Neural cell (in vitro differentiated cells): ENCODE measurements around the gene NFIA. TPM values are rescaled to one million over a fixed set of nuclear protein-coding genes. Genes with fewer than 3 reads are reported as not detected.

Experiments
- H2AFZ ChIP-seq: fragments of 200-600, 300-800 bp; sonication (generic), shearing (Covaris generic); 2 replicates; pipeline ENCODE4 v1.6.0; 2014; ENCODE audit warnings: low read depth, mild to moderate bottlenecking, antibody characterized with exemption, low read length, moderate library complexity
- H3F3A ChIP-seq: fragments of 200-600 bp; shearing (Covaris generic); 2 replicates; pipeline ENCODE4 v1.6.1; 2016; ENCODE audit warnings: mild to moderate bottlenecking, moderate library complexity, mixed read lengths, antibody characterized with exemption, low read length; ENCODE audit not compliant: insufficient read depth, poor library complexity, severe bottlenecking
- H3K27ac ChIP-seq: fragments of 200-600, 300-800 bp; sonication (generic), shearing (Covaris generic); 2 replicates; pipeline ENCODE4 v1.5.1; 2014; ENCODE audit warnings: mild to moderate bottlenecking, low read length, moderate library complexity
- H3K27me3 ChIP-seq: fragments of 300-800, 200-600 bp; sonication (generic), shearing (Covaris generic); 2 replicates; pipeline ENCODE4 v1.6.0; 2014; ENCODE audit warnings: mild to moderate bottlenecking, low read depth, low read length, moderate library complexity; ENCODE audit not compliant: insufficient read depth
- H3K36me3 ChIP-seq: fragments of 300-800, 200-600 bp; sonication (generic), shearing (Covaris generic); 2 replicates; pipeline ENCODE4 v1.5.1; 2014; ENCODE audit warnings: mild to moderate bottlenecking, antibody characterized with exemption, low read length, moderate library complexity; ENCODE audit not compliant: insufficient read depth
- H3K4me2 ChIP-seq: fragments of 300-800, 200-600 bp; sonication (generic), shearing (Covaris generic); 2 replicates; pipeline ENCODE4 v1.6.0; 2014; ENCODE audit warnings: mild to moderate bottlenecking, low read length
- H3K4me3 ChIP-seq: fragments of 300-800, 200-600 bp; sonication (generic), shearing (Covaris generic); 2 replicates; pipeline ENCODE4 v1.5.1; 2014; ENCODE audit warnings: mild to moderate bottlenecking, low read length, moderate library complexity
- H3K79me2 ChIP-seq: fragments of 200-600 bp; shearing (Covaris generic); replicated peaks from 2 replicates; pipeline ENCODE4 v1.6.0; 2014; ENCODE audit warnings: mild to moderate bottlenecking, low read length, moderate library complexity; ENCODE audit not compliant: insufficient read depth
- H3K9ac ChIP-seq: fragments of 300-800, 200-600 bp; sonication (generic), shearing (Covaris generic); 2 replicates; pipeline ENCODE4 v1.6.1; 2016; ENCODE audit warnings: mild to moderate bottlenecking, low read length, mixed read lengths
- H3K9me2 ChIP-seq: fragments of 200-600 bp; shearing (Covaris generic); 2 replicates; pipeline ENCODE4 v1.6.1; 2016; ENCODE audit warnings: mild to moderate bottlenecking, low read length, mixed read lengths; ENCODE audit not compliant: insufficient read depth
- H3K9me3 ChIP-seq: fragments of 200-600, 300-800 bp; sonication (generic), shearing (Covaris generic); 2 replicates; pipeline ENCODE4 v1.6.1; 2016; ENCODE audit warnings: mild to moderate bottlenecking, mixed run types, low read length, moderate library complexity, mixed read lengths
- H4K20me1 ChIP-seq: fragments of 200-600 bp; shearing (Covaris generic); 2 replicates; pipeline ENCODE4 v1.6.1; 2016; ENCODE audit warnings: mild to moderate bottlenecking, mixed run types; ENCODE audit not compliant: insufficient read depth
- EP300 ChIP-seq: fragments of 450-650 bp; conservative IDR thresholded peaks from 2 replicates; pipeline ENCODE4 v1.6.1; 2014; ENCODE audit warnings: antibody characterized with exemption, mild to moderate bottlenecking, moderate library complexity; ENCODE audit not compliant: poor library complexity, severe bottlenecking
- EZH2 ChIP-seq: fragments of 200-600, 300-800 bp; shearing (Covaris generic), sonication (generic); IDR thresholded peaks from 2 replicates; pipeline ENCODE4 v1.6.1; 2014; ENCODE audit warnings: antibody characterized with exemption, low read length, borderline replicate concordance, mild to moderate bottlenecking; ENCODE audit not compliant: insufficient read depth, poor library complexity, severe bottlenecking
- MXI1 ChIP-seq: fragments of 450-650 bp; conservative IDR thresholded peaks from 2 replicates; pipeline ENCODE4 v1.6.1; 2014; ENCODE audit warnings: antibody characterized with exemption, mild to moderate bottlenecking; ENCODE audit not compliant: poor library complexity, severe bottlenecking
- POLR2AphosphoS5 ChIP-seq: IDR thresholded peaks from 2 replicates; pipeline ENCODE4 v1.6.1; 2012
- RAD21 ChIP-seq: fragments of 450-650 bp; conservative IDR thresholded peaks from 2 replicates; pipeline ENCODE4 v1.6.1; 2014; ENCODE audit warnings: antibody characterized with exemption, mild to moderate bottlenecking, moderate library complexity
- SMC3 ChIP-seq: fragments of 450-650 bp; conservative IDR thresholded peaks from 2 replicates; pipeline ENCODE4 v1.6.1; 2014; ENCODE audit warnings: antibody characterized with exemption, mild to moderate bottlenecking, moderate library complexity; ENCODE audit not compliant: poor library complexity
- TAF1 ChIP-seq: IDR thresholded peaks from 2 replicates; pipeline ENCODE4 v1.6.1; 2012; ENCODE audit warnings: low read depth
- polyA plus RNA-seq: library from polyadenylated mRNA; depleted of rRNA; stranded (reverse); fragments of >200 nt; gene quantifications from 2 replicates; pipeline ENCODE4 v1.2.3, GENCODE V29; 2014
- TF ChIP-seq, protein P1 (sequence below): IDR thresholded peaks from 2 replicates; pipeline ENCODE4 v1.6.1; 2012; ENCODE audit warnings: borderline replicate concordance
- TF ChIP-seq, protein P2 (sequence below): fragments of 450-650 bp; IDR thresholded peaks from 2 replicates; pipeline ENCODE4 v1.5.1; 2014; ENCODE audit warnings: antibody characterized with exemption, mild to moderate bottlenecking, moderate library complexity; ENCODE audit not compliant: poor library complexity, severe bottlenecking

Gene NFIA
- polyA plus RNA-seq, 1 donor from 2014 or later: 0.47 TPM

DNA sequence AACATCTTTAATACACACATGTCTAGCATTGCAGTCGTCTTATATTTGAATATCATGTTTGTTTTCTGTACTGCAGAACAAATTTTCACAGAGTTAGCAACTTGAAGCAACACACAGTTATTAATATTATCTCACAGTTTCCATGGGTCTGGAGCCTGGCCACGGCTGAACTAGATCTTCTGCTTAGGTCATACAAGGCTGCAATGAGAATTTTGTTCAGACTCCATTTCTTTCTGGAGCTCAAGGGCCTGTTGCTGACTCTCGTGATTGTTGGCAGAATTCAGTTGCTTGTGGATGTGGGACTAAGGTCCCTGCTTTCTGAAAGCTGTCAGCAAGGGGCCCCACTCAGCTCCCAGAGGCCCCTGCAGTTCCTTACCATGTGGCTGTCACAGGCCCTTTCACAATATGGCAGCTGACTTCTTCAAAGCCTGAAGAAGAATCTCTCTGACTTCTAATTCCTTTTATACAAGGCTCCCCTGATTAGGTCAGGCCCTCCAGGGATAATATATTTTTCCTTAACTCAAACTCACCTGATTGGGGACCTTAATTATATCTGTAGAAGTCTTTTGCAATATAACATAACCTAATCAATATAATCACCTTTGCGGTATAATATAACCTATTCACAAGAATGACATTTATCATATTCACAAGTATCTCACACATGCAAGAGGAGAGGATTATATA, 296.3 kb downstream of the NFIA start:
- no peak overlapping the region for H3K27ac ChIP-seq
- no peak for TF ChIP-seq EP300
- TF ChIP-seq, protein P1, sequence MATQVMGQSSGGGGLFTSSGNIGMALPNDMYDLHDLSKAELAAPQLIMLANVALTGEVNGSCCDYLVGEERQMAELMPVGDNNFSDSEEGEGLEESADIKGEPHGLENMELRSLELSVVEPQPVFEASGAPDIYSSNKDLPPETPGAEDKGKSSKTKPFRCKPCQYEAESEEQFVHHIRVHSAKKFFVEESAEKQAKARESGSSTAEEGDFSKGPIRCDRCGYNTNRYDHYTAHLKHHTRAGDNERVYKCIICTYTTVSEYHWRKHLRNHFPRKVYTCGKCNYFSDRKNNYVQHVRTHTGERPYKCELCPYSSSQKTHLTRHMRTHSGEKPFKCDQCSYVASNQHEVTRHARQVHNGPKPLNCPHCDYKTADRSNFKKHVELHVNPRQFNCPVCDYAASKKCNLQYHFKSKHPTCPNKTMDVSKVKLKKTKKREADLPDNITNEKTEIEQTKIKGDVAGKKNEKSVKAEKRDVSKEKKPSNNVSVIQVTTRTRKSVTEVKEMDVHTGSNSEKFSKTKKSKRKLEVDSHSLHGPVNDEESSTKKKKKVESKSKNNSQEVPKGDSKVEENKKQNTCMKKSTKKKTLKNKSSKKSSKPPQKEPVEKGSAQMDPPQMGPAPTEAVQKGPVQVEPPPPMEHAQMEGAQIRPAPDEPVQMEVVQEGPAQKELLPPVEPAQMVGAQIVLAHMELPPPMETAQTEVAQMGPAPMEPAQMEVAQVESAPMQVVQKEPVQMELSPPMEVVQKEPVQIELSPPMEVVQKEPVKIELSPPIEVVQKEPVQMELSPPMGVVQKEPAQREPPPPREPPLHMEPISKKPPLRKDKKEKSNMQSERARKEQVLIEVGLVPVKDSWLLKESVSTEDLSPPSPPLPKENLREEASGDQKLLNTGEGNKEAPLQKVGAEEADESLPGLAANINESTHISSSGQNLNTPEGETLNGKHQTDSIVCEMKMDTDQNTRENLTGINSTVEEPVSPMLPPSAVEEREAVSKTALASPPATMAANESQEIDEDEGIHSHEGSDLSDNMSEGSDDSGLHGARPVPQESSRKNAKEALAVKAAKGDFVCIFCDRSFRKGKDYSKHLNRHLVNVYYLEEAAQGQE: no peak
- no peak for TF ChIP-seq MXI1
- no peak for TF ChIP-seq EZH2
- TF ChIP-seq, protein P2, sequence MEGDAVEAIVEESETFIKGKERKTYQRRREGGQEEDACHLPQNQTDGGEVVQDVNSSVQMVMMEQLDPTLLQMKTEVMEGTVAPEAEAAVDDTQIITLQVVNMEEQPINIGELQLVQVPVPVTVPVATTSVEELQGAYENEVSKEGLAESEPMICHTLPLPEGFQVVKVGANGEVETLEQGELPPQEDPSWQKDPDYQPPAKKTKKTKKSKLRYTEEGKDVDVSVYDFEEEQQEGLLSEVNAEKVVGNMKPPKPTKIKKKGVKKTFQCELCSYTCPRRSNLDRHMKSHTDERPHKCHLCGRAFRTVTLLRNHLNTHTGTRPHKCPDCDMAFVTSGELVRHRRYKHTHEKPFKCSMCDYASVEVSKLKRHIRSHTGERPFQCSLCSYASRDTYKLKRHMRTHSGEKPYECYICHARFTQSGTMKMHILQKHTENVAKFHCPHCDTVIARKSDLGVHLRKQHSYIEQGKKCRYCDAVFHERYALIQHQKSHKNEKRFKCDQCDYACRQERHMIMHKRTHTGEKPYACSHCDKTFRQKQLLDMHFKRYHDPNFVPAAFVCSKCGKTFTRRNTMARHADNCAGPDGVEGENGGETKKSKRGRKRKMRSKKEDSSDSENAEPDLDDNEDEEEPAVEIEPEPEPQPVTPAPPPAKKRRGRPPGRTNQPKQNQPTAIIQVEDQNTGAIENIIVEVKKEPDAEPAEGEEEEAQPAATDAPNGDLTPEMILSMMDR: no peak
- no peak for TF ChIP-seq TAF1
- TF ChIP-seq POLR2AphosphoS5: no peak
- TF ChIP-seq SMC3: no peak
- TF ChIP-seq RAD21: no peak
- H3K9me3 ChIP-seq: no peaks in the 10 kb centered on the region
- H3K9ac ChIP-seq: no peak overlapping the region
- H3F3A ChIP-seq: no peaks in the 10 kb centered on the region
- no peaks in the 10 kb centered on the region for H3K27me3 ChIP-seq
- no peaks in the 10 kb centered on the region for H3K79me2 ChIP-seq
- no peak overlapping the region for H3K4me2 ChIP-seq
- H3K36me3 ChIP-seq: no peaks in the 10 kb centered on the region
- no peak overlapping the region for H2AFZ ChIP-seq
- H3K9me2 ChIP-seq: no peaks in the 10 kb centered on the region
- no peaks in the 10 kb centered on the region for H4K20me1 ChIP-seq
- H3K4me3 ChIP-seq: no peak overlapping the region

DNA sequence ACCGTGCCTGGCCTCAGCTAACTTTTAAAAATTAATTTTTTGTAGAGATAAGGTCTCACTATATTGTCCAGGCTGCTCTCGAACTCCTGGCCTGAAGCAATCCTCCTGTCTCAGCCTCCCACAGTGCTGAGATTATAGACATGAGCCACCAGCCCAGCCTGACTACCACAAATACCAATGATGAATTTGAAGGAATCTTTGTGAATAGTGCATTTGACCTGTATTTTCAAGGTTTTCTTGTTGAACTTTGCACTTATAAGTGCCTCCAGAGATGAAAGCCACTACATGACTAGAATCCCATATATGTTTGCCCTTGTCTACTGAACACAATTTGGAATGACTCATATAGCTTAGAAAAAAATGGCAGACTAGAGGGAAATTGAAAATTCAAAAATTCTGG, 297.3 kb downstream of the NFIA start:
- Histone ChIP-seq H3K4me3 (no peak overlapping the region), H3K27ac (no peak overlapping the region), H3K9me3 (no peaks in the 10 kb centered on the region), H2AFZ (no peak overlapping the region), H4K20me1 (no peaks in the 10 kb centered on the region), H3K79me2 (no peaks in the 10 kb centered on the region), H3K36me3 (no peaks in the 10 kb centered on the region), H3K4me2 (no peak overlapping the region), H3K9ac (no peak overlapping the region), H3K9me2 (no peaks in the 10 kb centered on the region), H3K27me3 (no peaks in the 10 kb centered on the region), H3F3A (no peaks in the 10 kb centered on the region)
- TF ChIP-seq SMC3: no peak
- no peak for TF ChIP-seq RAD21
- no peak for TF ChIP-seq POLR2AphosphoS5
- no peak for TF ChIP-seq MXI1
- TF ChIP-seq TAF1: no peak
- no peak for TF ChIP-seq EZH2
- TF ChIP-seq, protein P1: no peak
- no peak for TF ChIP-seq EP300
- TF ChIP-seq, protein P2: no peak
